Activated T-helper 1 cell treated with anti-CD3 and anti-CD28 coated beads, Interleukin-12 subunit alpha, Interleukin-12 subunit beta, Interleukin-2, Interleukin-4 antibody, amounts not matched to agents 30 ng/mL and 10 ng/mL and 1 ng/mL, durations not matched to agents 14 hours and 24 hours and 36 hours (primary cell): Measurements from ENCODE around the gene PHACTR1. TPM values are rescaled to one million over a fixed set of nuclear protein-coding genes. Genes with fewer than 3 reads are reported as not detected.

Experiments
- DNase-seq: peaks from one replicate; pipeline ENCODE4 v3.0.0; 2021; ENCODE audit warnings: low spot score
- H3K27ac Mint-ChIP-seq: one replicate; pipeline ENCODE4 v1.8.0; 2021; ENCODE audit warnings: mild to moderate bottlenecking, mixed read lengths
- H3K27me3 Mint-ChIP-seq: one replicate; pipeline ENCODE4 v1.8.0; 2022; ENCODE audit warnings: mild to moderate bottlenecking, moderate library complexity, mixed read lengths; ENCODE audit not compliant: insufficient read depth
- H3K36me3 Mint-ChIP-seq: one replicate; pipeline ENCODE4 v1.8.0; 2021; ENCODE audit warnings: low read depth, mixed read lengths
- H3K4me1 Mint-ChIP-seq: one replicate; pipeline ENCODE4 v1.8.0; 2021; ENCODE audit warnings: low read depth, mixed read lengths
- H3K4me3 Mint-ChIP-seq: one replicate; pipeline ENCODE4 v1.8.0; 2021; ENCODE audit warnings: mild to moderate bottlenecking, moderate library complexity, mixed read lengths
- H3K9me3 Mint-ChIP-seq: one replicate; pipeline ENCODE4 v1.8.0; 2021; ENCODE audit warnings: mixed read lengths
- intact Hi-C: fragments of 100-400 bp; cut with micrococcal nuclease; formaldehyde crosslinking; loops from one replicate; pipeline ENCODE4 v1.15.1; 2024
- total RNA-seq: library from RNA; stranded (reverse); gene quantifications from 2 replicates; pipeline ENCODE4 v1.2.3, GENCODE V29; 2022

PHACTR1 gene
- total RNA-seq, 1 donor from 2014 or later = 0.44 TPM

- DNase-seq = no peak
- Mint-ChIP-seq H3K36me3 (no peaks in the 10 kb centered on the region), H3K27me3 (peaks cover 14% of the 10 kb centered on the region), H3K27ac (no peak overlapping the region), H3K4me3 (no peak overlapping the region), H3K4me1 (peaks cover 8% of the 10 kb centered on the region), H3K9me3 (no peaks in the 10 kb centered on the region)
- intact Hi-C loops = no loop called here
Measured at GRCh38 chr6:13278991-13279390, 562.4 kb downstream of the PHACTR1 start.

GRCh38 chr6:13280254-13280653, 563.7 kb downstream of the PHACTR1 start:
- no peaks in the 10 kb centered on the region for H3K36me3 Mint-ChIP-seq
- intact Hi-C loops = no loop called here
- no peak overlapping the region for H3K27ac Mint-ChIP-seq
- peaks cover 10% of the 10 kb centered on the region for H3K27me3 Mint-ChIP-seq
- no peaks in the 10 kb centered on the region for H3K4me1 Mint-ChIP-seq
- H3K4me3 Mint-ChIP-seq = no peak overlapping the region
- DNase-seq = no peak
- H3K9me3 Mint-ChIP-seq = no peaks in the 10 kb centered on the region

DNA sequence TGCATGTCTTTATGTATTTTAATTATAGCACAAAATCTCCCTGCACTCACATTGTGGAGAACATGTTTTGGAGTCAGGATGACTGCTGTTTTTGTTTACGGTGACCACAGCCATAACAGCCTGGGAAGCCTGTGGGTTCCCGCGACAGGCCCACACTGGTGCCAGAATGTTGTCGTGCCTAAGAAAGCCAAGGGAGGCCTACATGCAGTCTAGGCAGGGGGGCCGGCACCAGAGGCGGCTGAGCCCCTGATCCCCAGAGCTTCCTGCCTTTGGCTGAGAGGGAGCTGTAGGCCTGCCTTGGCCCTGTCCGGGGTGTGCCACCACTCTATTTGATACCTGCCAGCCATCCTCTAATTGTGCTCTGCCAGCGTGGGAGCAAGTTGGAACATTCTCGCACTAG, 565.1 kb downstream of the PHACTR1 start:
- peaks cover 10% of the 10 kb centered on the region for H3K27me3 Mint-ChIP-seq
- no peak overlapping the region for H3K27ac Mint-ChIP-seq
- DNase-seq = no peak
- H3K36me3 Mint-ChIP-seq = peaks cover 6% of the 10 kb centered on the region
- H3K9me3 Mint-ChIP-seq = peaks cover 9% of the 10 kb centered on the region
- intact Hi-C loops = no loop called here
- H3K4me1 Mint-ChIP-seq = no peaks in the 10 kb centered on the region
- no peak overlapping the region for H3K4me3 Mint-ChIP-seq

DNA sequence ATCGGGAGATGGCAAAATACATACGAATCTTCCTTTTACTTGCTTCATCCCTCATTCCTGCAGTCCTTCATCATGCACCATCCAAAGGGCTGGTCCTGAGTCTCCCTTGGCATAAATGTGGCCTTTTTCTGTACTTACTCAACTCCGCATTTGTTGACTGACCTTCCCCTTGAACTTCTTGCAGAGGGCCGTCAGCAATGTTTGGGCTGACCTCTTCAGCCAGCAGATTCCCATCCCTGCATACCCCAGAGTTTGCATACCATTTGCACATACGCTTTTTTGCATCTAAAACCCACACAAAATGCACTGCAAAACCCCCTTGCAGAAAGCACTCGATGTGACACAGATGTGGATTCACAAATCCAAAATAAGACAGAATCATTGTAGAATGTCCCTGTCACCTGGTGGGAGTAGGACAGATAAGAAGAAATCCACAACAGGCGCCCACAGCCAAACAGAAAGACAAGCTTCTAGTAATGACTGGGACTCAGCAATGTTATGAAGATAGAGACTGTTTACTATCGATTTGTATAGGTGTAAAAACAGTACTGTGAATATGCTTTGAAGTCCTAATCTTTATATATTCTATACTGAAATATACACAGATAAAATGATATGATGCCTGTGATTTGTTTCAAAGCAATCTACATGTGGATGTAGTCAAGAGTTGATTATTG, 566.0 kb downstream of the PHACTR1 start:
- Mint-ChIP-seq H3K4me3 (no peak overlapping the region), H3K27ac (no peak overlapping the region), H3K4me1 (no peaks in the 10 kb centered on the region), H3K9me3 (peaks cover 16% of the 10 kb centered on the region), H3K36me3 (peaks cover 14% of the 10 kb centered on the region), H3K27me3 (peaks cover 10% of the 10 kb centered on the region)
- intact Hi-C loops = no loop called here
- DNase-seq = no peak

DNA sequence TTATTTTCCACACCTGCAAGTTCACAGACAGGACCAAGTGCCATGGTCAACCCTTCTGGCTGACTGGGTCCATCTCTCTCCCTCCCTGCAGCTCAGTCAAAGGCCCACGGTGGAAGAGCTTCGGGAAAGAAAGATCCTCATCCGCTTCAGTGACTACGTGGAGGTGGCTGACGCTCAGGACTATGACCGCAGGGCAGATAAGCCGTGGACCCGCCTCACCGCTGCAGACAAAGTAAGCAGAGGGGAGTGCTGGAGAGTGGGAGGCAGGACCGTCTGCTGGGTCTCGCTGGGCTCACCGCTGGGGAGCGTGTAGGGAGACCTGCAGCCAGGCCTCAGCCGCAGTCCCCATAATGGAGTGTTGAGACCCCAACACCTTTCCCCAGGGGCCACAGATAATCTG, 566.8 kb downstream of the PHACTR1 start:
- peaks cover 6% of the 10 kb centered on the region for H3K27me3 Mint-ChIP-seq
- intact Hi-C loops = no loop called here

GRCh38 chr6:13284646-13285045, 568.1 kb downstream of the PHACTR1 start:
- H3K36me3 Mint-ChIP-seq = peaks cover 32% of the 10 kb centered on the region
- no peak overlapping the region for H3K4me3 Mint-ChIP-seq
- H3K27ac Mint-ChIP-seq = no peak overlapping the region
- H3K4me1 Mint-ChIP-seq = no peaks in the 10 kb centered on the region
- no peak for DNase-seq
- intact Hi-C loops = no loop called here
- H3K9me3 Mint-ChIP-seq = peaks cover 22% of the 10 kb centered on the region
- peaks cover 4% of the 10 kb centered on the region for H3K27me3 Mint-ChIP-seq

More for the DNA sequence above, 566.8 kb downstream of the PHACTR1 start:
- no peak overlapping the region for H3K4me3 Mint-ChIP-seq
- no peaks in the 10 kb centered on the region for H3K4me1 Mint-ChIP-seq
- H3K27ac Mint-ChIP-seq = no peak overlapping the region
- H3K36me3 Mint-ChIP-seq = peaks cover 20% of the 10 kb centered on the region
- H3K9me3 Mint-ChIP-seq = peaks cover 21% of the 10 kb centered on the region
- DNase-seq = no peak

DNA sequence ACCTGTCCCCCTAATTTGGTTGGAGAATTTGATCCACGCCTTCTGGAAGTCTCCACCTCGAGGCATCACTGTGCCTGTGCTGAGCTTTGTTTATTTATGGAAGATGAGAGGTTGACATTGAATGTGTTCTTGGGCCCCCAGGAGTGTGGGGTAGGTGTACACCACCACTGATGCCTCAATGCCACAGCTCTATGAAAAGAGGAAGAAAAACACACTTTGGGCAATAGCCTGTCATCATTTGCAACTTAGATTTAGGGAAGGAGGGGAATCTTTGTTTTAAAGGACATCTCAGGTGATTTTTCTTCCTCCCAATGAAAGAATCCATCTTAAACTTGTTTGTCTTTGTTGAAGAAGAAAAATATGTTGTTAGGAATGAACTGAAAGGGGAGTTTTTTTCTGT, 569.1 kb downstream of the PHACTR1 start:
- intact Hi-C loops = no loop called here
- H3K27ac Mint-ChIP-seq = no peak overlapping the region
- no peak overlapping the region for H3K4me3 Mint-ChIP-seq
- H3K27me3 Mint-ChIP-seq = no peaks in the 10 kb centered on the region
- H3K36me3 Mint-ChIP-seq = peaks cover 37% of the 10 kb centered on the region
- peaks cover 29% of the 10 kb centered on the region for H3K9me3 Mint-ChIP-seq
- DNase-seq = no peak
- no peaks in the 10 kb centered on the region for H3K4me1 Mint-ChIP-seq

DNA sequence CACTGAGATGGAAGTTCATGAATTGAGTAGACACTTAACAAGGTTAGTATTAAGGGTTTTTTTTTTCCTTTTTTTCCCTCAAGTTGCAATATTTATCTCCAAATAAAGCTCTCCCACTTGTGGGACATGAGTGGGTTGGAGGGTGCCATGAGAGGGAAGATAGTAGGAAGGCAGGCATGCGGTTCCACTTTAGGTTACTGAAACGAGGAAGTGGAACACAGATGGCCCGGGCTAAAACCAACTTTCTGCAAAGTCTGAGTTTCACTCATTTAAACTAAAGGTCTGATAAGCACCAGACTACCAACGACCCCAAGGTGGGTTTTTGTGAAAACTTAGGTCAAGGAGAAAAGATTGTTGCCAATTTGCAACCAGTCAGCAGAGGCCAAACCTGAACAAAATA, 569.6 kb downstream of the PHACTR1 start:
- Mint-ChIP-seq H3K27me3 (no peaks in the 10 kb centered on the region), H3K9me3 (peaks cover 29% of the 10 kb centered on the region), H3K27ac (no peak overlapping the region), H3K4me1 (no peaks in the 10 kb centered on the region), H3K4me3 (no peak overlapping the region), H3K36me3 (peaks cover 37% of the 10 kb centered on the region)
- no peak for DNase-seq
- intact Hi-C loops = no loop called here

DNA sequence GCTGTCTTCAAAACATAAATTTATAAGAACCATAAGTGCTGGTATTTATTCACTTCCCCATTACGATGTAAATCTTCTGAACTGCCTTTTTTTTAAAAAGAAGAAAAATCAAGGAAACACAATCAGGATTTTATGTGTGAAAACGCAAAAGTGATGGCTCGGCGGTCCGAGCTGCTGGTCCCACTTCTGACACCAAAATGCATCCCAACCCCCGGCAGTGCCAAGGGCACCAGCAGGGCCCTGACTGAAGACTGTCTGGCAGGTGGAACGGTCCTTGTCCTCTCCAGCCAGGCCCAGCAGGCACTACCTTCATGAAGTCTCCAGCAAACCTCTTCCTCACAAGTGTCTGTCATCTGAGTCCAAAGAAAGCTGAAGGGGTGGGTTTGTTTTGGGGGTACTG, 570.5 kb downstream of the PHACTR1 start:
- intact Hi-C loops = no loop called here

DNA sequence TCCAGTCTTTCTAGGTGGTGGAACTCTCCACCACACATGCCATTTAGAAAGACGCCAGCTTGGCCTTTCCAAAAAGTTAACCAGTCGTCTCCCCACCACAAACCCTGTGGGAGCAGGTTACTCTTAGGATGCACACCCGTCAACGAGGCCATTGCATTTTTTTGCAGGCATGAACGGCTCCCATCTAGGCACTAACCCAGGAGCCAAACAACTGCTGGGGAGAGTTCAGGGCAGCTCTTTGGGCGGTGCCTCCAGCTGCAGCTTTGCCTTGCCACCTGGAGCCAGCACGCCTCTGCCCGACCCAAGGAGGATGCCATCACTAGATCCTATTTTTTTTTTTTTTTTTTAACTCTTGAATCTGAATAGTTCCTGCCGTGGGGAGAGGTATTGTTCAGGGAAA, 571.9 kb downstream of the PHACTR1 start:
- Mint-ChIP-seq H3K27ac (no peak overlapping the region), H3K36me3 (peaks cover 47% of the 10 kb centered on the region), H3K4me3 (no peak overlapping the region), H3K4me1 (no peaks in the 10 kb centered on the region), H3K9me3 (peaks cover 29% of the 10 kb centered on the region), H3K27me3 (no peaks in the 10 kb centered on the region)
- intact Hi-C loops = no loop called here
- no peak for DNase-seq

More for the DNA sequence above, 570.5 kb downstream of the PHACTR1 start:
- H3K4me3 Mint-ChIP-seq = no peak overlapping the region
- H3K4me1 Mint-ChIP-seq = no peaks in the 10 kb centered on the region
- H3K9me3 Mint-ChIP-seq = peaks cover 29% of the 10 kb centered on the region
- no peak overlapping the region for H3K27ac Mint-ChIP-seq
- H3K36me3 Mint-ChIP-seq = peaks cover 41% of the 10 kb centered on the region
- DNase-seq = no peak
- no peaks in the 10 kb centered on the region for H3K27me3 Mint-ChIP-seq

DNA sequence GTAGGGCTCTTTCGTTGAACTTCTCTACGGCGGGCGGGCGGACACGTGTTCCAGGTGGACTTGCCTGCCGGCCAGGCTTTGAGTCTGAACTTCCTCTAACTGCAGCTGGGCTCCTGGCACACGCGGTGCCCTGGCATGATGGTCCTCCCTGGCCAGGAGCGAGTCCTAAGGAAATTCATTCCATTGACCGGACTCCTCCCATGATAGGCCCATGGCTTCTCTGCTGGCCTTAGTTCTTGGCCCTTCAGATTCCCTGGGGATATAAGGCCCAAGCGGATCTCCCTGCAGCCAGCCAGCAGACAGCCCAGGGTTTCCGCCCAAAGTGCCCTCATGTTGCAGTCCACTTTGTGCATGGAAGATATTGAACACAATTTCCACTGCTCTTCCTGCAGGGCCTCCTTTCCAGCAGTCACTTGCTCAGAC, 572.4 kb downstream of the PHACTR1 start:
- no peaks in the 10 kb centered on the region for H3K4me1 Mint-ChIP-seq
- H3K9me3 Mint-ChIP-seq = peaks cover 29% of the 10 kb centered on the region
- no peak overlapping the region for H3K27ac Mint-ChIP-seq
- peaks cover 50% of the 10 kb centered on the region for H3K36me3 Mint-ChIP-seq
- no peaks in the 10 kb centered on the region for H3K27me3 Mint-ChIP-seq
- intact Hi-C loops = no loop called here
- no peak overlapping the region for H3K4me3 Mint-ChIP-seq
- DNase-seq = no peak

DNA sequence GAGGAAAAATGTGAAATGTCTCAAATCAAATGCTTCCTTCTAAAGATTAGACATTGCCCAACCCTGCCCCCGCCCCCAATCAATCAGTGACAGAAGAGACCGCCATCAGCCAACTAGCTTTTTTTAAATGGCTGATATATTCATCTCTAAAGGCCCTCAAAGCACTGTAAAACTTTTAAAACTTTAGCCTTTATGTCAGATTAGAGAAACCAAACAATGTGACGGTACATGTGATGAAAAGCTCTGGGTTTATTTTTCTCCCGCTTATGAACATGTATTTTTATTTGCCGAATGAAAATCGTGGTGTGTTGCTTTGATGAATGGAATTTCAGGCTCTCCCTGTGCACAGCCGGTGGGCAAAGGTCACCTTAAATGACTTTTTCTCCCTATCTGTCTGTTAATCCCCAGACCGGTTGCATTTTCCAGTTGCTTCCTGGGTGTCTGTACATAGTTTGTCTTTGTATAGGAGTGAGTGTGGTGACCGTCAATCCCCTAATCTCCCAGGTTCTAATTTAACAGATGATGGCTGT, 573.3 kb downstream of the PHACTR1 start:
- Mint-ChIP-seq H3K4me1 (no peaks in the 10 kb centered on the region), H3K27me3 (no peaks in the 10 kb centered on the region), H3K4me3 (no peak overlapping the region), H3K36me3 (peaks cover 58% of the 10 kb centered on the region), H3K9me3 (peaks cover 29% of the 10 kb centered on the region), H3K27ac (no peak overlapping the region)
- no peak for DNase-seq
- intact Hi-C loops = no loop called here

- Mint-ChIP-seq H3K4me1 (no peaks in the 10 kb centered on the region), H3K27me3 (no peaks in the 10 kb centered on the region), H3K36me3 (peaks cover 61% of the 10 kb centered on the region), H3K9me3 (peaks cover 29% of the 10 kb centered on the region), H3K27ac (no peak overlapping the region), H3K4me3 (no peak overlapping the region)
- no peak for DNase-seq
- intact Hi-C loops = no loop called here
Measured at GRCh38 chr6:13290335-13290734, 573.8 kb downstream of the PHACTR1 start.

- peaks cover 12% of the 10 kb centered on the region for H3K9me3 Mint-ChIP-seq
- peaks cover 46% of the 10 kb centered on the region for H3K36me3 Mint-ChIP-seq
- H3K4me1 Mint-ChIP-seq = no peaks in the 10 kb centered on the region
- no peak overlapping the region for H3K27ac Mint-ChIP-seq
- H3K27me3 Mint-ChIP-seq = no peaks in the 10 kb centered on the region
- no peak for DNase-seq
- intact Hi-C loops = no loop called here
- H3K4me3 Mint-ChIP-seq = no peak overlapping the region
Measured at GRCh38 chr6:13292774-13293173, 576.2 kb downstream of the PHACTR1 start.
